ENCODE data around the gene LIN7B.

- no peak for TF ChIP-seq POLR2A (IDR thresholded peaks at IDR 0.05)
- TF ChIP-seq, protein P1, sequence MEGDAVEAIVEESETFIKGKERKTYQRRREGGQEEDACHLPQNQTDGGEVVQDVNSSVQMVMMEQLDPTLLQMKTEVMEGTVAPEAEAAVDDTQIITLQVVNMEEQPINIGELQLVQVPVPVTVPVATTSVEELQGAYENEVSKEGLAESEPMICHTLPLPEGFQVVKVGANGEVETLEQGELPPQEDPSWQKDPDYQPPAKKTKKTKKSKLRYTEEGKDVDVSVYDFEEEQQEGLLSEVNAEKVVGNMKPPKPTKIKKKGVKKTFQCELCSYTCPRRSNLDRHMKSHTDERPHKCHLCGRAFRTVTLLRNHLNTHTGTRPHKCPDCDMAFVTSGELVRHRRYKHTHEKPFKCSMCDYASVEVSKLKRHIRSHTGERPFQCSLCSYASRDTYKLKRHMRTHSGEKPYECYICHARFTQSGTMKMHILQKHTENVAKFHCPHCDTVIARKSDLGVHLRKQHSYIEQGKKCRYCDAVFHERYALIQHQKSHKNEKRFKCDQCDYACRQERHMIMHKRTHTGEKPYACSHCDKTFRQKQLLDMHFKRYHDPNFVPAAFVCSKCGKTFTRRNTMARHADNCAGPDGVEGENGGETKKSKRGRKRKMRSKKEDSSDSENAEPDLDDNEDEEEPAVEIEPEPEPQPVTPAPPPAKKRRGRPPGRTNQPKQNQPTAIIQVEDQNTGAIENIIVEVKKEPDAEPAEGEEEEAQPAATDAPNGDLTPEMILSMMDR (IDR thresholded peaks at IDR 0.05): no peak
Observed at GRCh38 chr19:49094505-49095482, 19.4 kb upstream of the LIN7B start.

Data from lower leg skin (tissue), 3 donors.